ENCODE measurements around the gene SND1.

GRCh38 chr7:127918130-127918529 lies 266.1 kb downstream of the SND1 start:
- no peak for TF ChIP-seq MYC (IDR thresholded peaks at IDR 0.05; ENCODE audit: insufficient read depth, insufficient read length, insufficient replicate concordance, low read length, severe bottlenecking)
- TF ChIP-seq EP300 (IDR thresholded peaks at IDR 0.05; ENCODE audit: borderline replicate concordance in 1 of 2, control insufficient read depth in 1 of 2, low read depth in 2 of 2, low read length in 2 of 2), result no peak
- no peak for TF ChIP-seq CTCF (IDR thresholded peaks at IDR 0.05 in 2 of 3, conservative IDR thresholded peaks at IDR 0.05 in 1 of 3; ENCODE audit: control insufficient read depth in 2 of 3, extremely low read depth in 1 of 3, insufficient read depth in 1 of 3, low read depth in 3 of 3, low read length in 3 of 3)
- no peak for TF ChIP-seq RB1 (IDR thresholded peaks at IDR 0.05; ENCODE audit: borderline replicate concordance)
- no peak for TF ChIP-seq CEBPB (IDR thresholded peaks at IDR 0.05; ENCODE audit: borderline replicate concordance in 1 of 2, low read depth in 2 of 2, low read length in 2 of 2)
- TF ChIP-seq, protein P1, sequence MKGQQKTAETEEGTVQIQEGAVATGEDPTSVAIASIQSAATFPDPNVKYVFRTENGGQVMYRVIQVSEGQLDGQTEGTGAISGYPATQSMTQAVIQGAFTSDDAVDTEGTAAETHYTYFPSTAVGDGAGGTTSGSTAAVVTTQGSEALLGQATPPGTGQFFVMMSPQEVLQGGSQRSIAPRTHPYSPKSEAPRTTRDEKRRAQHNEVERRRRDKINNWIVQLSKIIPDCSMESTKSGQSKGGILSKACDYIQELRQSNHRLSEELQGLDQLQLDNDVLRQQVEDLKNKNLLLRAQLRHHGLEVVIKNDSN (IDR thresholded peaks at IDR 0.05; ENCODE audit: borderline replicate concordance, extremely low read length, insufficient read depth, low read depth, low read length), result no peak
- no peak for TF ChIP-seq MXI1 (IDR thresholded peaks at IDR 0.05; ENCODE audit: low read depth, low read length)
- no peak for TF ChIP-seq USF2 (IDR thresholded peaks at IDR 0.05; ENCODE audit: borderline replicate concordance, low read depth, low read length)

All from GM12878 (cell line).